HCT116 (cell line): ENCODE data around the gene UBE2H. TPM values are rescaled to one million over a fixed set of nuclear protein-coding genes. Genes with fewer than 3 reads are reported as not detected.

Source experiments
- ATAC-seq: fragments of 200-7000 bp; cut with Tn5 transposase; 2 replicates; pipeline ENCODE4 v1.9.1; 2020; ENCODE audit warnings: mild to moderate bottlenecking, moderate library complexity
- BruUV-seq: library from RNA; stranded (reverse); fragments of 400-500 nt; replicated peaks from 2 replicates; lab custom pipeline; 2021; lab: Mats Ljungman, UMichigan
- CTCF ChIA-PET: fragments of 300-600 bp; sonication (Branson Sonifier 250); formaldehyde crosslinking; loops from one replicate; lab custom pipeline; 2021; ENCODE audit warnings: antibody characterized with exemption; lab: Charles Lee
- POLR2A ChIA-PET: fragments of 300-600, 350-600 bp; sonication (Branson Sonifier 250); formaldehyde crosslinking; loops from one replicate; lab custom pipeline; 2021; ENCODE audit warnings: antibody characterized with exemption; lab: Charles Lee
- RAD21 ChIA-PET, 2 experiments: fragments of 300-600 bp; sonication (Branson Sonifier 250); formaldehyde crosslinking; loops; one replicate each; lab custom pipeline; 2023; ENCODE audit warnings: low total read pairs in 2 of 2; ENCODE audit not compliant: uncharacterized antibody in 2 of 2, unreplicated experiment in 2 of 2, low non-redundant PET in 1 of 2; lab: Charles Lee
- DNase-seq: peaks from one replicate; pipeline ENCODE4 v3.0.0-alpha.2; 2010; ENCODE audit warnings: low read depth, low spot score
- H2AFZ ChIP-seq: fragments of 200-600 bp; shearing (Covaris generic), sonication (generic); 2 replicates; pipeline ENCODE4 v1.6.1; 2017; ENCODE audit warnings: low read depth, mixed run types, mixed read lengths, antibody characterized with exemption, low read length; ENCODE audit not compliant: poor library complexity, severe bottlenecking
- H3K27ac ChIP-seq: 2 replicates; pipeline ENCODE4 v1.5.1; 2012; ENCODE audit warnings: low read depth, low read length
- H3K27me3 ChIP-seq: fragments of 200-600 bp; sonication (generic); 2 replicates; pipeline ENCODE4 v1.6.1; 2016; ENCODE audit warnings: mixed run types, low read length, mixed read lengths; ENCODE audit not compliant: insufficient read depth
- H3K36me3 ChIP-seq, 2 experiments: fragments of 200-500 bp in 1 of 2; fragments of 200-600 bp in 1 of 2; sonication (Bioruptor generic) in 1 of 2; sonication (generic) in 1 of 2; 2 replicates each; pipeline versions ENCODE4 v1.5.1 to v1.6.1; 2014 to 2016; ENCODE audit warnings: low read length in 2 of 2, inconsistent platforms in 1 of 2, mixed read lengths in 1 of 2, mixed run types in 1 of 2; ENCODE audit not compliant: insufficient read depth in 2 of 2, control insufficient read depth in 1 of 2
- H3K4me1 ChIP-seq, 2 experiments: fragments of 200-600 bp in 1 of 2; sonication (generic) in 1 of 2; 2 replicates each; pipeline versions ENCODE4 v1.5.1 to v1.6.1; 2012 to 2017; ENCODE audit warnings: low read length in 2 of 2, inconsistent platforms in 1 of 2, mild to moderate bottlenecking in 1 of 2, mixed read lengths in 1 of 2, mixed run types in 1 of 2, moderate library complexity in 1 of 2; ENCODE audit not compliant: insufficient read depth in 2 of 2, control insufficient read depth in 1 of 2
- H3K4me2 ChIP-seq: fragments of 200-600 bp; sonication (generic); 2 replicates; pipeline ENCODE4 v1.6.1; 2017; ENCODE audit warnings: mixed run types, low read length, mixed read lengths
- H3K4me3 ChIP-seq, 2 experiments: fragments of 200-600 bp in 1 of 2; sonication (generic) in 1 of 2; replicated peaks in 1 of 2; 2 replicates each; pipeline ENCODE4 v1.5.1; 2011 to 2016; ENCODE audit warnings: low read length in 2 of 2, control low read depth in 1 of 2, low read depth in 1 of 2, mild to moderate bottlenecking in 1 of 2, mixed read lengths in 1 of 2, mixed run types in 1 of 2
- H3K79me2 ChIP-seq: fragments of 200-600 bp; sonication (generic); 2 replicates; pipeline ENCODE4 v1.6.1; 2017; ENCODE audit warnings: mild to moderate bottlenecking, mixed run types, low read length, moderate library complexity, mixed read lengths; ENCODE audit not compliant: insufficient read depth
- H3K9ac ChIP-seq: fragments of 200-600 bp; sonication (generic); 2 replicates; pipeline ENCODE4 v1.6.1; 2016; ENCODE audit warnings: low read length, mixed read lengths
- H3K9me2 ChIP-seq: fragments of 200-600 bp; sonication (generic), shearing (Covaris generic); 2 replicates; pipeline ENCODE4 v1.6.1; 2017; ENCODE audit warnings: mixed run types, mild to moderate bottlenecking, moderate library complexity; ENCODE audit not compliant: insufficient read depth
- H3K9me3 ChIP-seq, 2 experiments: fragments of 200-500 bp in 1 of 2; fragments of 200-600 bp in 1 of 2; sonication (Bioruptor generic) in 1 of 2; sonication (generic) in 1 of 2; 2 replicates each; pipeline ENCODE4 v1.6.1; 2014 to 2017; ENCODE audit warnings: low read length in 2 of 2, mixed read lengths in 2 of 2, inconsistent platforms in 1 of 2, low read depth in 1 of 2, mild to moderate bottlenecking in 1 of 2, mixed run types in 1 of 2, moderate library complexity in 1 of 2; ENCODE audit not compliant: control insufficient read depth in 1 of 2, insufficient read depth in 1 of 2
- H4K20me1 ChIP-seq: fragments of 200-600 bp; sonication (generic), shearing (Covaris generic); 2 replicates; pipeline ENCODE4 v1.6.1; 2017; ENCODE audit warnings: mixed run types, mild to moderate bottlenecking, moderate library complexity; ENCODE audit not compliant: insufficient read depth
- CBX3 ChIP-seq: IDR thresholded peaks from 2 replicates; pipeline ENCODE4 v1.6.1; 2012; ENCODE audit warnings: low read depth
- EZH2phosphoT487 ChIP-seq: fragments of 200-600 bp; IDR thresholded peaks from 2 replicates; pipeline ENCODE4 v1.6.1; 2018; ENCODE audit warnings: antibody characterized with exemption, borderline replicate concordance
- JUND ChIP-seq: IDR thresholded peaks from 2 replicates; pipeline ENCODE4 v1.6.1; 2012
- SIN3A ChIP-seq: IDR thresholded peaks from 2 replicates; pipeline ENCODE4 v1.6.1; 2012; ENCODE audit warnings: low read depth
- SP1 ChIP-seq: IDR thresholded peaks from 2 replicates; pipeline ENCODE4 v1.6.1; 2012; ENCODE audit warnings: low read depth
- TCF7L2 ChIP-seq: IDR thresholded peaks from 2 replicates; pipeline ENCODE4 v1.7.0; 2011; ENCODE audit warnings: borderline replicate concordance, inconsistent platforms; ENCODE audit not compliant: insufficient read depth, insufficient read length; ENCODE audit errors: extremely low read depth
- YY1 ChIP-seq: IDR thresholded peaks from 2 replicates; pipeline ENCODE4 v1.6.1; 2011; ENCODE audit warnings: low read length, low read depth, moderate library complexity, mild to moderate bottlenecking; ENCODE audit not compliant: insufficient replicate concordance; ENCODE audit errors: extremely low read depth
- intact Hi-C: fragments of 100-400 bp; cut with micrococcal nuclease; formaldehyde crosslinking; loops from 2 replicates; pipeline ENCODE4 v1.10.0; 2022
- total RNA-seq: library from RNA; stranded (reverse); gene quantifications from one replicate; pipeline ENCODE4 v1.2.1, GENCODE V29; 2021; ENCODE audit not compliant: unreplicated experiment
- TF ChIP-seq, protein P1 (sequence below): IDR thresholded peaks from 2 replicates; pipeline ENCODE4 v1.6.1; 2012
- TF ChIP-seq, protein P2 (sequence below): IDR thresholded peaks from 2 replicates; pipeline ENCODE4 v1.6.1; 2012

The UBE2H gene
- total RNA-seq, 1 experiment from 2014 or later = 117 TPM

DNA sequence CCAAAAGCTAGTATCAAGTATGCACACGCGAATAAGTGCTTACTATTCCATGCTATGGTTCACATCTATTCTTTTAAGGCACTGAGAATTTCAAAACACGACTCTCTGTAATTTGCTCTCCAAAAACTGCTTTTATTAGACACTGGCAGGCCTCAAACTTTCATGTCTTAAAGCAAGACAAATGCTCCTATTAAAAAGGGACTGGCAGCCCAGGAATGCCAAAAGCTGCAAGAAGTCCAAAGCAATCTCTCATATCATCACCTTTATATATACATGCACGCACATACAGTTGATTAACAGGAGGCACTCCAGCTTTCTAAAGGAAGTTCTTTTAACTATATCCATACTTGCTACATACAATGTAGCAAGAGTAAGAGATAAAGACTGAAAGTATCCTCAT is 34.8 kb downstream of the UBE2H start:
- H4K20me1 ChIP-seq = 0 out of 2 replicates have a peak, but pooled peaks cover 3% of the 10 kb centered on the region
- no peak overlapping the region; the same call in 1 of the 2 replicates for H3K27ac ChIP-seq
- no peak overlapping the region for H3K9ac ChIP-seq
- peaks cover 32 to 60% of the 10 kb centered on the region in 2 experiments; a peak in 3 of 4 replicates for H3K4me1 ChIP-seq
- no peaks in the 10 kb centered on the region for H3K27me3 ChIP-seq
- RAD21 ChIA-PET = interaction anchor here in 1 of 2 experiments (0.7 kb wide), 1 partner anchor 28 kb away, joined by 3 read pairs; no protein-coding TSS in a partner anchor
- no TSS peak for BruUV-seq
- no peak for ATAC-seq
- H3K4me2 ChIP-seq = no peak overlapping the region
- DNase-seq = no peak
- H2AFZ ChIP-seq = no peak overlapping the region
- TF ChIP-seq JUND (no peak), YY1 (no peak), EZH2phosphoT487 (no peak), CBX3 (no peak), TCF7L2 (no peak), SP1 (no peak), SIN3A (no peak)
- TF ChIP-seq, protein P1, sequence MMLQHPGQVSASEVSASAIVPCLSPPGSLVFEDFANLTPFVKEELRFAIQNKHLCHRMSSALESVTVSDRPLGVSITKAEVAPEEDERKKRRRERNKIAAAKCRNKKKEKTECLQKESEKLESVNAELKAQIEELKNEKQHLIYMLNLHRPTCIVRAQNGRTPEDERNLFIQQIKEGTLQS = no peak
- TF ChIP-seq, protein P2, sequence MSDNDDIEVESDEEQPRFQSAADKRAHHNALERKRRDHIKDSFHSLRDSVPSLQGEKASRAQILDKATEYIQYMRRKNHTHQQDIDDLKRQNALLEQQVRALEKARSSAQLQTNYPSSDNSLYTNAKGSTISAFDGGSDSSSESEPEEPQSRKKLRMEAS = no peak
- TF ChIP-seq, all 23 proteins: peak for 0
- H3K79me2 ChIP-seq = peaks cover 88% of the 10 kb centered on the region
- no peaks in the 10 kb centered on the region for H3K9me3 ChIP-seq
- H3K36me3 ChIP-seq = peaks cover 0 to 5% of the 10 kb centered on the region in 2 experiments; a peak in 1 of 4 replicates
- ChIA-PET POLR2A (no interaction called here), CTCF (no interaction called here)
- no peaks in the 10 kb centered on the region for H3K9me2 ChIP-seq
- no peak overlapping the region for H3K4me3 ChIP-seq
- intact Hi-C loops = no loop called here
